ENCODE results near the gene PPM1B. TPM values are rescaled to one million over a fixed set of nuclear protein-coding genes. Genes with fewer than 3 reads are reported as not detected.

The PPM1B gene
- total and polyA plus RNA-seq, 2 donors (not counting 1 experiment from before 2014, with no cell fraction given), result 25.8 to 34.5 TPM

DNA sequence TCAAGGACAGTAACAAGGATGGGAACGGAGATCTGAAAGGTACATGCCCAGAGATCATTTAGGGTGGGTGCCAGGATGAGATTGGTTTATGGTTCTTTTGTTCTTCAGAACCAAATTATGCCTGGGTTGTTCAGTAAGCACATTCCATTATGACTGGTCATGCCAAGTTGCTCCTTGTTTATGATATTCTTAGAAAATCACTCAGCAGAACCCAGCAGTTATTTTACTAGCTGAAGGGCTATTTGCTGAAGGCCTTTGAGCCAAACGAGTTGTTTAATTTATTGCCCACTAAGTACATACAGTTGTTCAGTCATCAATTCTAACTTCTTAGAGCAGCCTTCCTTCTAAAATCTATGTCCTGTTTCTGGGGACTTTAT lies 107.2 kb downstream of the PPM1B start:
- Histone ChIP-seq H3K79me2 (ENCODE audit: control insufficient read depth, insufficient read depth, low read length) (no peaks in the 10 kb centered on the region), H3K9ac (ENCODE audit: insufficient read depth, low read length) (no peak overlapping the region), H3K36me3 (ENCODE audit: control insufficient read depth, insufficient read depth, low read length) (no peaks in the 10 kb centered on the region), H4K20me1 (ENCODE audit: control insufficient read depth, extremely low read depth, insufficient read depth, low read length) (no peaks in the 10 kb centered on the region), H3K4me1 (ENCODE audit: control insufficient read depth, extremely low read depth, insufficient read depth, low read length) (no peaks in the 10 kb centered on the region), H3K27me3 (ENCODE audit: control insufficient read depth, insufficient read depth, low read length) (no peaks in the 10 kb centered on the region), H3K4me3 (replicated peaks in 1 of 4; ENCODE audit: control extremely low read depth in 1 of 4, insufficient read depth in 1 of 4, low read depth in 3 of 4, low read length in 4 of 4) (no peak overlapping the region), H3K4me2 (ENCODE audit: extremely low read depth, insufficient read depth, low read length) (no peak overlapping the region), H3K27ac (ENCODE audit: insufficient read depth, low read length) (no peak overlapping the region), H3K9me3 (ENCODE audit: control insufficient read depth, insufficient read depth, low read depth, low read length) (no peaks in the 10 kb centered on the region), H2AFZ (ENCODE audit: low read length) (no peak overlapping the region)
- peak; percentile 44 to 55 for DNase-seq (ENCODE audit: low read depth in 2 of 2)
- TF ChIP-seq, protein P1, sequence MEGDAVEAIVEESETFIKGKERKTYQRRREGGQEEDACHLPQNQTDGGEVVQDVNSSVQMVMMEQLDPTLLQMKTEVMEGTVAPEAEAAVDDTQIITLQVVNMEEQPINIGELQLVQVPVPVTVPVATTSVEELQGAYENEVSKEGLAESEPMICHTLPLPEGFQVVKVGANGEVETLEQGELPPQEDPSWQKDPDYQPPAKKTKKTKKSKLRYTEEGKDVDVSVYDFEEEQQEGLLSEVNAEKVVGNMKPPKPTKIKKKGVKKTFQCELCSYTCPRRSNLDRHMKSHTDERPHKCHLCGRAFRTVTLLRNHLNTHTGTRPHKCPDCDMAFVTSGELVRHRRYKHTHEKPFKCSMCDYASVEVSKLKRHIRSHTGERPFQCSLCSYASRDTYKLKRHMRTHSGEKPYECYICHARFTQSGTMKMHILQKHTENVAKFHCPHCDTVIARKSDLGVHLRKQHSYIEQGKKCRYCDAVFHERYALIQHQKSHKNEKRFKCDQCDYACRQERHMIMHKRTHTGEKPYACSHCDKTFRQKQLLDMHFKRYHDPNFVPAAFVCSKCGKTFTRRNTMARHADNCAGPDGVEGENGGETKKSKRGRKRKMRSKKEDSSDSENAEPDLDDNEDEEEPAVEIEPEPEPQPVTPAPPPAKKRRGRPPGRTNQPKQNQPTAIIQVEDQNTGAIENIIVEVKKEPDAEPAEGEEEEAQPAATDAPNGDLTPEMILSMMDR (conservative IDR thresholded peaks at IDR 0.05 in 1 of 2, IDR thresholded peaks at IDR 0.05 in 1 of 2; ENCODE audit: low read depth in 1 of 2, low read length in 2 of 2), result no peak
- TF ChIP-seq EZH2 (IDR thresholded peaks at IDR 0.05; ENCODE audit: low read length, missing control alignments), result no peak

- no peak for TF ChIP-seq EZH2 (IDR thresholded peaks at IDR 0.05; ENCODE audit: low read length, missing control alignments)
- TF ChIP-seq, protein P1 (conservative IDR thresholded peaks at IDR 0.05 in 1 of 2, IDR thresholded peaks at IDR 0.05 in 1 of 2; ENCODE audit: low read depth in 1 of 2, low read length in 2 of 2), result no peak
- Histone ChIP-seq H3K27ac (ENCODE audit: insufficient read depth, low read length) (no peak overlapping the region), H2AFZ (ENCODE audit: low read length) (no peak overlapping the region), H3K27me3 (ENCODE audit: control insufficient read depth, insufficient read depth, low read length) (no peaks in the 10 kb centered on the region), H3K4me3 (replicated peaks in 1 of 4; ENCODE audit: control extremely low read depth in 1 of 4, insufficient read depth in 1 of 4, low read depth in 3 of 4, low read length in 4 of 4) (no peak overlapping the region), H3K9me3 (ENCODE audit: control insufficient read depth, insufficient read depth, low read depth, low read length) (no peaks in the 10 kb centered on the region), H3K79me2 (ENCODE audit: control insufficient read depth, insufficient read depth, low read length) (no peaks in the 10 kb centered on the region), H3K9ac (ENCODE audit: insufficient read depth, low read length) (no peak overlapping the region), H3K4me2 (ENCODE audit: extremely low read depth, insufficient read depth, low read length) (no peak overlapping the region), H4K20me1 (ENCODE audit: control insufficient read depth, extremely low read depth, insufficient read depth, low read length) (no peaks in the 10 kb centered on the region), H3K4me1 (ENCODE audit: control insufficient read depth, extremely low read depth, insufficient read depth, low read length) (no peaks in the 10 kb centered on the region), H3K36me3 (ENCODE audit: control insufficient read depth, insufficient read depth, low read length) (no peaks in the 10 kb centered on the region)
- no peak for DNase-seq (ENCODE audit: low read depth in 2 of 2)
These were observed 108.9 kb downstream of the PPM1B start for GRCh38 chr2:44277541-44277940.

DNA sequence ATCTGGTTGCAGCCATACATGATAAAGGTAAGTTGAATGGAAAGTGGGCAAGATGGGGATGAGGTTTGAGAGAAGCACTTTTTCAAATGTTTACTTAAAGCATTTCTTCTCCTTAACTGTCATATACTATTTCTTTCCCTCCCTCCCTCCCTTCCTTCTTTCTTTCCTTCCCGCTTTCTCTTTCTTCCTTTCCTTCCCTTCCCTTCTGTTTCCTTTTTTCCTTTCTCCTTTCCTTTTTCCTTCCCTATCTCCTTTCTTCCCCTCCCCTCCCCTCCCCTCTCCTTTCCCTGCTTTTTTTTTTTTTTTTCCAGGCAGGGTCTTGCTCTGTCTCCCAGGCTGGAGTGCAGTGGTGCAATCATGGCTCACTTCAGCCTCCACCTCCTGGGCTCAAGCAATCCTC lies 112.2 kb downstream of the PPM1B start:
- no peak overlapping the region for H3K4me3 ChIP-seq (replicated peaks in 1 of 4; ENCODE audit: control extremely low read depth in 1 of 4, insufficient read depth in 1 of 4, low read depth in 3 of 4, low read length in 4 of 4)
- no peak for TF ChIP-seq EZH2 (IDR thresholded peaks at IDR 0.05; ENCODE audit: low read length, missing control alignments)
- TF ChIP-seq, protein P1 (conservative IDR thresholded peaks at IDR 0.05 in 1 of 2, IDR thresholded peaks at IDR 0.05 in 1 of 2; ENCODE audit: low read depth in 1 of 2, low read length in 2 of 2), result no peak
- peaks cover 3% of the 10 kb centered on the region for H3K27me3 ChIP-seq (ENCODE audit: control insufficient read depth, insufficient read depth, low read length)
- no peaks in the 10 kb centered on the region for H3K79me2 ChIP-seq (ENCODE audit: control insufficient read depth, insufficient read depth, low read length)
- H3K9me3 ChIP-seq (ENCODE audit: control insufficient read depth, insufficient read depth, low read depth, low read length), result no peaks in the 10 kb centered on the region
- H3K4me1 ChIP-seq (ENCODE audit: control insufficient read depth, extremely low read depth, insufficient read depth, low read length), result no peaks in the 10 kb centered on the region
- DNase-seq (ENCODE audit: low read depth in 2 of 2), result no peak
- no peak overlapping the region for H2AFZ ChIP-seq (ENCODE audit: low read length)
- no peak overlapping the region for H3K4me2 ChIP-seq (ENCODE audit: extremely low read depth, insufficient read depth, low read length)
- H4K20me1 ChIP-seq (ENCODE audit: control insufficient read depth, extremely low read depth, insufficient read depth, low read length), result no peaks in the 10 kb centered on the region
- H3K27ac ChIP-seq (ENCODE audit: insufficient read depth, low read length), result no peak overlapping the region
- no peaks in the 10 kb centered on the region for H3K36me3 ChIP-seq (ENCODE audit: control insufficient read depth, insufficient read depth, low read length)
- no peak overlapping the region for H3K9ac ChIP-seq (ENCODE audit: insufficient read depth, low read length)

Other genes starting within 250 kb of the PPM1B start
- 55.0 and 70.4 TPM in 2 replicates for gene LRPPRC, start 172.9 kb upstream of the PPM1B start, total RNA-seq
- gene LRPPRC, start 172.9 kb upstream of the PPM1B start, polyA plus RNA-seq, result 49.9 and 54.6 TPM in 2 replicates
- gene SLC3A1, start 106.6 kb downstream of the PPM1B start, total RNA-seq, result not detected in 2 replicates
- gene SLC3A1, start 106.6 kb downstream of the PPM1B start, polyA plus RNA-seq, result not detected in 2 replicates
- 42.6 and 67.2 TPM in 2 replicates for gene PREPL, start 192.6 kb downstream of the PPM1B start, total RNA-seq
- 47.9 and 59.5 TPM in 2 replicates for gene PREPL, start 192.6 kb downstream of the PPM1B start, polyA plus RNA-seq
- gene CAMKMT, start 193.1 kb downstream of the PPM1B start, total RNA-seq, result 6.2 and 7.9 TPM in 2 replicates
- 11.6 and 12.1 TPM in 2 replicates for gene CAMKMT, start 193.1 kb downstream of the PPM1B start, polyA plus RNA-seq

Data from fibroblast of lung (primary cell).